Mesothelial cell of epicardium (in vitro differentiated cells): Measurements from ENCODE around the gene TMEM208. TPM values are rescaled to one million over a fixed set of nuclear protein-coding genes. Genes with fewer than 3 reads are reported as not detected.
A peak's percentile ranks its signal among the peaks of the same experiment; 100 is the strongest.

Experiments
- DNase-seq, 2 experiments: peaks; one replicate each; pipeline ENCODE4 v3.0.0; 2021; ENCODE audit warnings: low spot score in 2 of 2; ENCODE audit not compliant: unreplicated experiment in 2 of 2
- H3K27ac Mint-ChIP-seq: 2 replicates; pipeline ENCODE4 v1.8.0; 2021; ENCODE audit warnings: mixed read lengths
- H3K27me3 Mint-ChIP-seq: 2 replicates; pipeline ENCODE4 v1.8.0; 2021; ENCODE audit warnings: low read depth, mixed read lengths
- H3K36me3 Mint-ChIP-seq: 2 replicates; pipeline ENCODE4 v1.8.0; 2021; ENCODE audit warnings: mixed read lengths
- H3K4me1 Mint-ChIP-seq: 2 replicates; pipeline ENCODE4 v1.8.0; 2021; ENCODE audit warnings: mixed read lengths
- H3K4me3 Mint-ChIP-seq: 2 replicates; pipeline ENCODE4 v1.8.0; 2021; ENCODE audit warnings: mild to moderate bottlenecking, moderate library complexity, mixed read lengths
- H3K9me3 Mint-ChIP-seq: 2 replicates; pipeline ENCODE4 v1.8.0; 2021; ENCODE audit warnings: mixed read lengths
- total RNA-seq: library from RNA; stranded (reverse); gene quantifications from 3 replicates; pipeline ENCODE4 v1.2.1, GENCODE V29; 2021
- TF ChIP-seq, protein P1 (sequence below): fragments of 200-600 bp; sonication (generic); IDR thresholded peaks from one replicate; pipeline ENCODE4 v1.5.0; 2021; ENCODE audit warnings: antibody characterized with exemption; ENCODE audit not compliant: unreplicated experiment

TMEM208 gene
- total RNA-seq, 1 donor from 2014 or later = 36.3 TPM

GRCh38 chr16:67243481-67243880 lies 16.6 kb downstream of the TMEM208 start:
- H3K27me3 Mint-ChIP-seq = peaks cover 10% of the 10 kb centered on the region
- no peaks in the 10 kb centered on the region for H3K36me3 Mint-ChIP-seq
- no peak overlapping the region for H3K4me3 Mint-ChIP-seq
- peaks cover 18% of the 10 kb centered on the region for H3K4me1 Mint-ChIP-seq
- H3K27ac Mint-ChIP-seq = no peak overlapping the region
- TF ChIP-seq, protein P1, sequence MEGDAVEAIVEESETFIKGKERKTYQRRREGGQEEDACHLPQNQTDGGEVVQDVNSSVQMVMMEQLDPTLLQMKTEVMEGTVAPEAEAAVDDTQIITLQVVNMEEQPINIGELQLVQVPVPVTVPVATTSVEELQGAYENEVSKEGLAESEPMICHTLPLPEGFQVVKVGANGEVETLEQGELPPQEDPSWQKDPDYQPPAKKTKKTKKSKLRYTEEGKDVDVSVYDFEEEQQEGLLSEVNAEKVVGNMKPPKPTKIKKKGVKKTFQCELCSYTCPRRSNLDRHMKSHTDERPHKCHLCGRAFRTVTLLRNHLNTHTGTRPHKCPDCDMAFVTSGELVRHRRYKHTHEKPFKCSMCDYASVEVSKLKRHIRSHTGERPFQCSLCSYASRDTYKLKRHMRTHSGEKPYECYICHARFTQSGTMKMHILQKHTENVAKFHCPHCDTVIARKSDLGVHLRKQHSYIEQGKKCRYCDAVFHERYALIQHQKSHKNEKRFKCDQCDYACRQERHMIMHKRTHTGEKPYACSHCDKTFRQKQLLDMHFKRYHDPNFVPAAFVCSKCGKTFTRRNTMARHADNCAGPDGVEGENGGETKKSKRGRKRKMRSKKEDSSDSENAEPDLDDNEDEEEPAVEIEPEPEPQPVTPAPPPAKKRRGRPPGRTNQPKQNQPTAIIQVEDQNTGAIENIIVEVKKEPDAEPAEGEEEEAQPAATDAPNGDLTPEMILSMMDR = no peak
- no peaks in the 10 kb centered on the region for H3K9me3 Mint-ChIP-seq
- no peak for DNase-seq

- H3K27ac Mint-ChIP-seq = peak overlapping the region; percentile 39
- H3K36me3 Mint-ChIP-seq = no peaks in the 10 kb centered on the region
- no peak for DNase-seq
- H3K9me3 Mint-ChIP-seq = no peaks in the 10 kb centered on the region
- peaks cover 26% of the 10 kb centered on the region for H3K4me1 Mint-ChIP-seq
- H3K4me3 Mint-ChIP-seq = peak overlapping the region; percentile 83
- H3K27me3 Mint-ChIP-seq = peaks cover 19% of the 10 kb centered on the region
- TF ChIP-seq, protein P1 = no peak
Observed at GRCh38 chr16:67244387-67245185, 17.7 kb downstream of the TMEM208 start.

- peak overlapping the region; percentile 83 for H3K4me3 Mint-ChIP-seq
- peaks cover 30% of the 10 kb centered on the region for H3K4me1 Mint-ChIP-seq
- H3K27ac Mint-ChIP-seq = no peak overlapping the region
- no peaks in the 10 kb centered on the region for H3K36me3 Mint-ChIP-seq
- H3K9me3 Mint-ChIP-seq = no peaks in the 10 kb centered on the region
- TF ChIP-seq, protein P1 = no peak
- no peak for DNase-seq
- peaks cover 25% of the 10 kb centered on the region for H3K27me3 Mint-ChIP-seq
Observed at GRCh38 chr16:67245186-67245585, 18.3 kb downstream of the TMEM208 start.

DNA sequence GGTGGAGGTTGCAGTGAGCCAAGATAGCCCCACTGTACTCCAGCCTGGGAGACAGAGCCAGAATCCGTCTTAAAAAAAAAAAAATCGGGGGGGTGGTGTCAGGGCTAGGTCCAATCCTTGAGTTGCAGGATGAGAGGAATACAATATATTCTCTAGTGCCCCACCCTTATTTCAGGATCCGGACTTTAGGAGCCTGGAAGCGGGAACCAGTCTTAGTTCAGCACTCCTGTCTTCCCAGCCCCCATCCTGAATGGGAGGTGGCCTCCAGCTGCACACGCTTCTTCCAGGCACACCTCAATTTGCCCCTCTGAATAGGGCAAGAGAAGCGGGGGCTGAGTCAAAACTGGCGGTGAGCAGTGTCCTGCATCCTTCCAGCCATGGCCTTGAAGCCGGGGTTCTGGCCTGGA lies 18.7 kb downstream of the TMEM208 start:
- Mint-ChIP-seq H3K27me3 (peaks cover 30% of the 10 kb centered on the region), H3K4me3 (peak overlapping the region; percentile 83), H3K9me3 (no peaks in the 10 kb centered on the region), H3K36me3 (no peaks in the 10 kb centered on the region), H3K4me1 (peaks cover 30% of the 10 kb centered on the region), H3K27ac (no peak overlapping the region)
- TF ChIP-seq, protein P1 = no peak
- no peak for DNase-seq

GRCh38 chr16:67246081-67246755 lies 19.3 kb downstream of the TMEM208 start:
- Mint-ChIP-seq H3K27me3 (peaks cover 35% of the 10 kb centered on the region), H3K9me3 (no peaks in the 10 kb centered on the region), H3K36me3 (no peaks in the 10 kb centered on the region), H3K4me1 (peaks cover 29% of the 10 kb centered on the region), H3K4me3 (peak overlapping the region; percentile 83), H3K27ac (peak overlapping the region; percentile 88)
- TF ChIP-seq, protein P1 = peak; percentile 6
- DNase-seq = peak; percentile 64 to 81
